Measurements from ENCODE around the gene PPP2R3A.

DNA sequence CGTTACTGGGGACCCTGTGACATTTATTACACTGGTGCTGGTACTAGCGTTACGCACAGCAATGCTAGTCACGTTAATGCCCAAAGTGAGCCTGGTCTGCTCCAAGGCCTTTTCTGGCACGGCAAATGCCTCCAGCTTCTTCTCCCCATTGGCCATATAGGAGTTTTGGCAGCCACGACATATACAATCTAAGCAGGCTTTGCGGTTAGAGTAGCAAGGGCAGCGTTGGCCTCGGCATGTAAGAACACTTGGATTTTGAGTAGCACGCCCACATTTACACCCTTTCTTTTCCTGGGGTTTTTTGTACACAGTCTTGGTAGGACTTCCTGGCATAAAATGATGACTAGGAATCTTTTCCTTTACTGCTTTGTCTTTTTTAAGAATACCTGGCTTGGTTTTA, 185.7 kb downstream of the PPP2R3A start:
- TF ChIP-seq EZH2 (IDR thresholded peaks at IDR 0.05; ENCODE audit: borderline replicate concordance, low read depth, low read length, severe bottlenecking): no peak
- TF ChIP-seq, protein P1, sequence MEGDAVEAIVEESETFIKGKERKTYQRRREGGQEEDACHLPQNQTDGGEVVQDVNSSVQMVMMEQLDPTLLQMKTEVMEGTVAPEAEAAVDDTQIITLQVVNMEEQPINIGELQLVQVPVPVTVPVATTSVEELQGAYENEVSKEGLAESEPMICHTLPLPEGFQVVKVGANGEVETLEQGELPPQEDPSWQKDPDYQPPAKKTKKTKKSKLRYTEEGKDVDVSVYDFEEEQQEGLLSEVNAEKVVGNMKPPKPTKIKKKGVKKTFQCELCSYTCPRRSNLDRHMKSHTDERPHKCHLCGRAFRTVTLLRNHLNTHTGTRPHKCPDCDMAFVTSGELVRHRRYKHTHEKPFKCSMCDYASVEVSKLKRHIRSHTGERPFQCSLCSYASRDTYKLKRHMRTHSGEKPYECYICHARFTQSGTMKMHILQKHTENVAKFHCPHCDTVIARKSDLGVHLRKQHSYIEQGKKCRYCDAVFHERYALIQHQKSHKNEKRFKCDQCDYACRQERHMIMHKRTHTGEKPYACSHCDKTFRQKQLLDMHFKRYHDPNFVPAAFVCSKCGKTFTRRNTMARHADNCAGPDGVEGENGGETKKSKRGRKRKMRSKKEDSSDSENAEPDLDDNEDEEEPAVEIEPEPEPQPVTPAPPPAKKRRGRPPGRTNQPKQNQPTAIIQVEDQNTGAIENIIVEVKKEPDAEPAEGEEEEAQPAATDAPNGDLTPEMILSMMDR (IDR thresholded peaks at IDR 0.05; ENCODE audit: borderline replicate concordance, extremely low read depth, low read length, poor library complexity, severe bottlenecking): no peak
